Esophagus mucosa (tissue), 1 donor: ENCODE results near the gene TM4SF5. TPM values are rescaled to one million over a fixed set of nuclear protein-coding genes. Genes with fewer than 3 reads are reported as not detected.

Experiments used
- ATAC-seq: fragments of 200-7000 bp; cut with Tn5 transposase; one replicate; pipeline ENCODE4 v1.9.1; 2020
- total RNA-seq: library from RNA; stranded (reverse); gene quantifications from one replicate; pipeline ENCODE4 v1.2.4, GENCODE V29; 2023
- donor health status: DM: yes; HTN: yes; CAD: no.

TM4SF5 gene
- total RNA-seq, 1 donor from 2014 or later: not detected

DNA sequence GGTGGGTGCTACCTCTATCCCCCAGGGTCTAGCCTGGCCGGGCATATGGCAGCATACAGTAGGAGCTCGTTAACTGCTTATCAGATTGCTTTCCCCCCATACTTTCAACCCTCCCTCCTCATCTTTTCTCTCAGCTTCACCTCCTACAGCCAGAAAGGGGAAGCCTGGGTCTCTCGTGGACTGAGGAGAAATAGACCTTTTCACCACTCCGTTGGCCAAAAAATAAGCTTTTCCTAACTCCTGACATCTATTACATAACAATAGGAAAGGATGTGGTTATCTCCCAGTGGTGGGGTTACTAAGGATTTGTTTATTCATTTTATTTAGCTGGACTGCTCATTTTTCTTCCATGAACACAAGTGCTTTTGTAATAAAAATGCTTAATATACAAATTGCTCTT lies 23.0 kb upstream of the TM4SF5 start:
- ATAC-seq: no peak

DNA sequence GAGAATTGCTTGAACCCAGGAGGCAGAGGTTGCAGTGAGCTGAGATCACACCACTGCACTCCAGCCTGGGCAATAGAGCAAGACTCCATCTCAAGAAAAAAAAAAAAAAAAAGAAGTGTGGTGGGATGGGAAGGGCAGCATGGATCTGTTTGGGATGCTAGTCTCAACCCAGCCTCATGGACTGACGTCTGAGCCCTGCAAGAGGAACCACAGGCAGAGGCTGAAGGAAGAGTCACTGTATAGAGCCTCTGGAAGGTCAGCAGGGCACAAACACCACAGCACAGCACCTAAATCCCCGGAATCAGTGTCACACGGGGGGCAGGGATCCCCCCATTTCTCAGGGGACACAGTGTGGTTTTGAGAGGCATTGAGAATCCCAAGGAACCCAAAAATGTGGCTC lies 21.1 kb upstream of the TM4SF5 start:
- no peak for ATAC-seq

DNA sequence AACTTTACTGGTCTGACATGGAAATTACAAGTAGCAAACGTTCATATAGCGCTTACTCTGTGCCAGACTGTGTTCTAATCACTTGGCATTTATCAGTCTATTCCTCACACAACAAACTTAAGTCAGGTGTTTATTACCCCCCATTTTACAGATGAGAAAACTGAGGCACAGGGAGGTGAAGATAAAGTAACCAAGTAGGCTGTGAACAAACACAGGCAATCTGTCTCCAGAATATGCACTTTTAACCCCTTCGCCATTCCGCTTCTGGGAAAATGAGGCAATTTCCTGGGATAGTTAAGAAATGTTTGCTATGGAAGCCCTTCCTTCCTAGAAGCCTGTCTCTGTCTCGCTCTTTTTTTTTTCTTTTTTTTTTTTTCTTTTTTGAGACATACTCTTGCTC lies 19.8 kb upstream of the TM4SF5 start:
- ATAC-seq: no peak

DNA sequence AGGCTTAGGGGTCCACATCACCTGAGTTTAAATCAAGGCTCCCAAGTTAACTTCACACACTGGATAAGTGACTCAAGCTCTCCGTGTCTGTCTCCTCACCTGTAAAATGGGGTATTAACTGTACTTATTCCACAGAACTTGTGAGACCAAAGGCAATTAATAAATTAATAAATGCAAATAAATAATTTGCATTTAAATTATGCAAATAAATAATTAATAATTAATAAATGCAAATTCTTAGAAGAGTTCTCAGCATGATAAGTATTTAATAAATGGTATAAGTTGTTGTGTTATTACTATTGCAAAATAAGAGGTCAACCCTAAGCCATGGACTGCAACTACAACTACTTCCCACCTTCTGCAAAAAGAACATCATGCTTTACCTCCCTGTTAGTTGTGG lies 18.3 kb upstream of the TM4SF5 start:
- no peak for ATAC-seq

DNA sequence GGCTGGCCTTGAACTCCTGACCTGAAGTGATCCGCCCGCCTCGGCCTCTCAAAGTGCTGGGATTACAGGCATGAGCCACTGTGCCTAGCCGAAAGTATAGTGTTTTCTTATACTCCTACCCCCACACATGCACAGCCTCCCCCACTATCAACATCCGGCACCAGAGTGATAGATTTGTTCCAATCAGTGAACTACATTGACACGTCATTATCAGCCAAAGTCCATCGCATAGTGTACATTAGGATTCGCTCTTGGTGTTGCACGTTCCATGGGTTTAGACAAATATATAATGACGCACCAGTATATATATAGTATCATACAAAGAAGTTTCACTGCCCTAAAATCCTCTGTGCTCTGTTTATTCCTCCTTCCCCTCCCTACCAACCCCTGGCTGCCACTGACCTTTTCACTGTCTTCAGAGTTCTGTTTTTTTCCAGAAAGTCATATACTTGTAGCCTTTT lies 11.9 kb upstream of the TM4SF5 start:
- no peak for ATAC-seq

DNA sequence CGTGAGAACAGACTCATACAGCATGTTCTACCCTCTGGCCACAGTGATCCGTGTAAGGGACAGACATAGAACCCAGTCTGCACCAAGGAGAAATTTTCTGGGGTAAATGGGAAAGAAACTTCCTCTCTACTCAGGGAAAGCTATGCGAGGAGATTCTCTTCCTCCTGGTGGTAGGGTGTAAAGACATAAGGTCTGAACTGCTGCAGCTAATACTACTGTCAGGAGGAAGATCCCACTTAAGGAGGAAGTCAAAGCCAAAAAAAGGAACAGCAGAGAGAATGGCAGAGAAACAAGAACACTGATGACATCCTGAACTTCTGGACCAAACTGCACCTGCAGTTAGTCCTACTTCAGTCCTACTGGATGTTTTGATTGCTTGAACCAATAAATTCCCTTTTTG lies 7.1 kb upstream of the TM4SF5 start:
- ATAC-seq: no peak

DNA sequence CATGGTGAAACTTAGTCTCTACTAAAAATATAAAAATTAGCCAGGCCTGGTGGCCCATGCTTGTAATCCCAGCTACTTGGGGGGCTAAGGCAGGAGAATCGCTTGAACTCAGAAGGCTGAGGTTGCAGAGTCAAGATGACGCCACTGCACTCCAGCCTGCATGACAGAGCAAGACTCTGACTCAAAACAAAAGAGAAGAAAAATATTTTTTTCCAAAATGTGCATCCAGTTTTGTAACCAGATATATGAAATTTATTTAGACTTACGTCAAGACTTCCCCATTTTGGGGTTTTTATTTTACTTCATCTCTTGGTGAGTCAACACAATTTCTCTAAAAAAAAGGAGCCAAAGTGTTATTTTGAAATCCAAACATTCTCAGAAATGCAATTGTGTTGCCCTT lies 5.5 kb upstream of the TM4SF5 start:
- ATAC-seq: no peak

DNA sequence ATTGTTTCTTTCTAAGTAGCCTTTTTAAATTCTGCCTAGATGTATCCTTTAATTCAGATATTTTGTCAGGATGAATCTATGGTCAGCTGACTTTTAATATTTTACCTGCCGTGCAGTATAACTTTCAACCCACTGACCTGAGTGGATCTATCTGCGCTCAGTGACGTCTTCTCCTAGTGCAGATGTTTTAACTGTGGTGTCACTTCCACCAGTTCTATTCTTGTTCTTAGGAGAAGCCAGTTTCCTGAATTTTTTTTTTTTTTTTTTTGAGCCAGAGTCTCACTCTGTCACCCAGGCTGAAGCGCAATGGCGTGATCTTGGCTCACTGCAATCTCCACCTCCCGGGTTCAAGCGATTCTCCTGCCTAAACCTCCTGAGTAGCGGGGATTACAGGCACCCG lies 5.0 kb upstream of the TM4SF5 start:
- ATAC-seq: no peak

DNA sequence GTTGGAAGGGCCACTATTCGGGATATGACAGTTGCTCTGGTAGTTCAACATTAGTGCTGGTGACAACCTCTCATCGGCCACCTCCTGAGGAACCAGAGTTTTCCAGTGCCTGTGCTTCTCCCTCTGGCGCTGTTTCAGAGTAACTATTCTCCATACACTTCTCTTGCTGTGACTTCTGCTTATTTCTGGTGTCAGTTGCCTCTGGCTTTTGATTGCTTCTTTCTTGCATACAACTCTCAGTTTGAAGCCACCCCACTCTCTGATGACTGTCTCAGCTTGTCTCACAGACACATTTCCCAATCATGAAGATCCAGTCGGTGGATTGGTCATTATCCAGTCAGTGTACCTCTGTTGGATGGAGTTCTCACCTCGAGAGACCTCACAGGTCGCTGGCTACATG lies 3.4 kb upstream of the TM4SF5 start:
- ATAC-seq: no peak

DNA sequence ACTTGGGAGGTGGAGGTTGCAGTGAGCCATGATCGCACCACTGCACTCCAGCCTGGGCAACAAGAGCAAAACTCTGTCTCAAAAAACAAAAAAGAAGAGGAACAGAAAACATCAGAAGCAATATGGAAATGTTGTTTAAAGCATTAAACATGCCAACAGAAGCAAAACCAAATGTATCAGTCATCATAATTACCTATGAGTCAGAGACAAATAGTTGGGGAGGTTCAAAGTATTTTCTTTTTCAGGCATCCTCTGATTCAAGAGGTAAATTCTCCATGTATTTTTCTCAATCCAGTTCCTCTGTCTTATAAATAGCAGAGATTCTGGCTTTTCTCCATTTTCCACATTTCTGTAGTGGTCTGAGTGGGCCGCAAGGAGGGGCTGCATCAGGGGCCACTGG lies 2.1 kb upstream of the TM4SF5 start:
- no peak for ATAC-seq

DNA sequence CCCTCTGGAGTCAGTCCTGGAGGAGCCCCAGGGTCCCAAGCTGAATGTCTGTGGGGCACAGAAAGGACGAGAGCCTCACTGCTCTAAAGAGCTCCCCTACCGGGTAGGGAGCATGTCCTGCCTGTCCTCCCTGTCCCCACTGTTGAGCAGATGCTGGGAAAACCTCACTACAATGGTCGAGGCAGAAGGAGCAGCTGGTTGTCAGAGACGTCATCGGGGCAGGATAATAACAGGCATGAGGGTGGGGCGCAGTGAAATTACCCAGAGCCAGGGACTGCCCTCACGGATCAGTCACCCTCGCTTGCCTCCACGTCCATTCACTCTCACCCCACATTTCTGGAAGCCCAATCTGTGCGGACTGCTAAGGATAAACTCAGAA lies 538 bp downstream of the TM4SF5 start:
- ATAC-seq: peak; percentile 8

DNA sequence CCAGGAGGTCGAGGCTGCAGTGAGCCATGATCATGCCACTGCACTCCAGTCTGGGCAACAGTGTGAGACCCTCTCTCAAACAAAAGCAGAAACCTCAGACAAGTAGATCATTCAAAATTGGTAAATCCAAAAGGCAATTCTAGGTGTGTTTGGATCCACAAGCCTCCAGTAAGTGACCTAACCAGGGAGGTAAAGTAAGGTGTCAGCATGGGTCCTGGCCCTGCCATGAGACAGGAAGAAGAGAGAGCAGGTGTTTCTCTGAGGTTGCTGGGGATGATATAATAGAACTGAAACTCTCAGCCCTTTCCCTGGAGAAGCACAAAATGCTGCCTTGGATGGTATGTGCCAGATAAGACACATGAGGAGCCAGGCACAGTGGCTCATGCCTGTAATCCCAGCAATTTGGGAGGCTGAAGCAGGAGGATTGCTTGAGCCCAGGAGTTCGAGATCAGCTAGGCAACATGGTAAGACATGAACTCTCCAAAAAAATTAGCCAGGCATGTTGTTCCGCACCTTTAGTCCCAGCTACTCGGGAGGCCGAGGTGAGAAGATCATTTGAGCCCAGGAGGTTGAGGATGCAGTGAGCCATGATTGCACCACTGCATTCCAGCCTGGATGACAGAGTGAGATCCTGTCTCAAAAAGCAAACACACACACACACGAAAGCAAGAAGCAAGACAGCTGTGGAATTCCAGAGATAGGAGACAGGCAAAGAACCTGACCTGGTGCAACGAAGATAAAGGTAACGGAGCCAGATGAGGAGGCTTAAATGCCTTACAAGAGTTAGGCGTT lies 6.5 kb downstream of the TM4SF5 start:
- ATAC-seq: no peak

DNA sequence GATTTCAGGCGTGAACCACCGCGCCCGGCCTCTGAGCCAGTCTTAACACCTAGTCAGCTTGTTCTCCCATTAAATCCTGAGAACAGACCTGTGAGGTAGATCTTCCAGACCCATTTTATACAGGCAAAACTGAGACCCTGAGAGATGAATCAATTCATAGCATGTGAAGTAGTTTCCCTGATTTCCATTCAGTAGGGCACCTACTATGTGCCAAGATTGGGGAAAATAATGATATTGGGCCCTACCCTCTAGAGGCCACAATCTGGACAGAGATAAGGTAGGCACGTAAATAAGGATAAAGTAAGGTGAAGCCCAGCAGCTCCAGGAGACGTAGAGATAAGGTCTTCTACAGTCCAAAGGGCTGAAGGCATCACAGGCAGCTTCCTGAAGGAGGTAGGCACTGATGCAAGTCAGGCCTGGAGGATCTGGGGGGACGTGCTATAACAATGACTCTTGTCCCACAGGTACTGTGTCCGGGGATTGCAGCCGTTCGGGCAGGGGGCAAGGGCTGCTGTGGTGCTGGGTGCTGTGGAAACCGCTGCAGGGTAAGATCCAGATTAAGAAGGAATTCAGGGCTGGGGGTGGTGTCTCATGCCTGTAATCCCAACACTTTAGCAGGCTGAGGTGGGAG lies 8.8 kb downstream of the TM4SF5 start:
- no peak for ATAC-seq

DNA sequence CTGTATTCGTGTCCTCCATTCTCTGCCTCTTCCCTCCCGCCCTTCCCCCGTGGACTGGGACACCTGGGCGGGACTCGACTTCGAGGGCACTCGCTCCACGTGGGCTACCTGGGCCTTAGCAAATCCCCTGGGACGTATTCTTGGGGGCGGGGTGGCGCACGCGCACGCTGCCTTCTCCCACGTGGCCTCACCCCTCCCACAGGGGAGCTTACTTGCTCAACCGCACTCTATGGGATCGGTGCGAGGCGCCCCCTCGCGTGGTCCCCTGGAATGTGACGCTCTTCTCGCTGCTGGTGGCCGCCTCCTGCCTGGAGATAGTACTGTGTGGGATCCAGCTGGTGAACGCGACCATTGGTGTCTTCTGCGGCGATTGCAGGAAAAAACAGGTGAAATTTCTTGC lies 11.0 kb downstream of the TM4SF5 start:
- ATAC-seq: peak; percentile 4

DNA sequence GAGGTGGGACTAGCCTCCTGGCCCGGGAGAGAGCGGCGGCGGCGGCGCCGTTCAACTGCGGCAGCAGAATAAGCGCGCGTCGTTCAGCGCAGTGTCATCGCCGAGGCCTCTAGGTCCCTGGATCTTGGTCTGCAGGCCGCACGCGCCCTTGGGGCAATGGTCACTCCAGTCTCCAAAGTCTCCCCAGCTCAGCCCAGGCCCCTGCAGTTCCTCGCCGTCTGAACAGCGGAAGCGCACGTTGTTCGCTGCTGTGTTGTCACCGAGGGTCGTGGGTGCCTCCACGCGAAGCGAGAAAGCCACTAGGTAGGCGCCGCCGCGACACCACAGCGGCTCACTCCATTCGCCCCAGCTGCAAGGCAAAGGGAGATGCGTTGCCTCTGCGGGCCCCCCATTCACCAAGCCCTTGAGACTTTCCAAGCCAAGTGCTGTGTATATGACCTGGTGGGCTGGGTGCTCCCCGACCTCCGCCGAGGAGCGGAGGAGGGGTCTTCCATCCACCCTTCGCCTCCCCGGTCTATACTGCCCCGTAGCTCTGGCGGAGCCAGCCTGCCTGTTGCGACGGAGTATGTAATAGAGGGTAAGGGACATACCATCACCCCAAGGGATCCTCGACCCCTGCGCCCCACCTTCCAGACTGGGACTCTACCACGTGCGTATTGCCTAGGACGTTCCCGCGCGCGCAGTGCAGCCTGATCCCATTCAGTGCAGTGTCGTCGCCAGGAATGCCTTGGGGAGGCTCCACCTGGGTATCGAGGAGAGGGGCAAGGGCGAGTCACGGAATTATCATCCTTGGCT lies 13.8 kb downstream of the TM4SF5 start:
- ATAC-seq: no peak

DNA sequence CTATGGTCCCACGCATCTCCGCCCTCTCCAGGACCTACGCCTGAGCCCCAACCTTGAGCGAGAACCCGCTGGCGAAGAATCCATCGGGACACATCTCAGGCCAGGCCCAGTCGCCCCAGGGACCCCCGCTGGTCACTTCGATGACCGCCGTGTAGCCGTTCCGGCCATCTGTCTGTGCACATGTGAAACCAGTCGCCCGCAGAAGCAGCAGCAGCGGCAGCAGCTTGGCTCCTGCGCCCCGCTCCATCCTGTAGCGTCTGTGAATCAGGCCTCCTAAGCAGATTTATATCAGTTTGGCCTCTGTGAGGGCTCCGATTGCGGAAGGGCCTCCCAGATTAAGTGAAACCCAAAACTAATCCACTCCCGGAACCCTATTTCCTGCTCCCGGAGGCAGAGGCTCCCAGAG lies 14.4 kb downstream of the TM4SF5 start, which contains the start of gene VMO1:
VMO1 (minus strand) TSS at position 259 of the 406 bp plus-strand sequence; CDS start at position 247, 12 bp downstream.
- no peak for ATAC-seq

DNA sequence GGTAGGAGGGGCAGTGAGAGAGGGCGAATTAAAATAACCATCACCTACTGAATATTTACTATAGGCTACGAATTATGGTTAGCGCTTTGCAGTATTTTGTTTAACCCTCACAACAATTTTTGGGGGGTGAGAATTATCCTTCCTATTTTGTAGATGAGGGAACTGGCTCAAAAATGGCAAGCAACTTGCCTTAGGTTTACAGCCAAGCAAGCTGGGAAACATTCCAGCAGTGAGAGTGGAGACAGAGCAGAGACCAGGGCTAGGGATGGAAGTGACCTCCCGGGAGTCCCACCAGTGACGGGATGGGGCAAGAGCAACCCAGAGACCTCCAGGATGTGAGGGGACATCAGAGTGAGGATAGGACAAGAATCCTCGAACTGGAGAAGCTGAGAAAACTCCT lies 14.8 kb downstream of the TM4SF5 start:
- no peak for ATAC-seq

DNA sequence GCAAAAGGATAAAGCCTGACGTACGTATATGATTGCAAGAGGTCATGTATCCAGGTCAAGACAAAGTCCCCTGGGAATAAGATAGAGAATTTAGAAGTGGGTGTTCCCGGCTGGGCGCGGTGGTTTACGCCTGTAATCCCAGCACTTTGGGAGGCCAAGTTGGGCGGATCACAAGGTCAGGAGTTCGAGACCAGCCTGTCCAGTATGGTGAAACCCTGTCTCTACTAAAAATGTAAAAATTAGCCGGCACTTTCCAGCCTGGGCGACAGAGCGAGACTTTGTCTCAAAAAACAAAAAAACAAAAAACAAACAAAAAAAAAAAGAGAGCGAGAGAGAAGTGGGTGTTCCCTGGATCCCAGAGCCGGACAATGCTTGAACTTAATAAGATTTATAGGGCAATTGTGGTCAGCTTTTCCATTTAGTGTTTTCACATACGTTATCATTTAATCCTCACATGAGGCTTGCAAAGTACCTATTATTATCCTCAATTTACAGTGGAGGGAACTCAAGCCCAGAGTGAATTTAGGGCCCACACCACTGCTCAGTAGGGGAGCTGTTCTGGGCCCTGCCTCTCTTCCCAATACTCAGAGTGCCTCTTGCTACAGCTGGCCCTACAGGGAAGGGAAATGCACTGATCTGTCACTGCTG lies 16.6 kb downstream of the TM4SF5 start:
- ATAC-seq: no peak

DNA sequence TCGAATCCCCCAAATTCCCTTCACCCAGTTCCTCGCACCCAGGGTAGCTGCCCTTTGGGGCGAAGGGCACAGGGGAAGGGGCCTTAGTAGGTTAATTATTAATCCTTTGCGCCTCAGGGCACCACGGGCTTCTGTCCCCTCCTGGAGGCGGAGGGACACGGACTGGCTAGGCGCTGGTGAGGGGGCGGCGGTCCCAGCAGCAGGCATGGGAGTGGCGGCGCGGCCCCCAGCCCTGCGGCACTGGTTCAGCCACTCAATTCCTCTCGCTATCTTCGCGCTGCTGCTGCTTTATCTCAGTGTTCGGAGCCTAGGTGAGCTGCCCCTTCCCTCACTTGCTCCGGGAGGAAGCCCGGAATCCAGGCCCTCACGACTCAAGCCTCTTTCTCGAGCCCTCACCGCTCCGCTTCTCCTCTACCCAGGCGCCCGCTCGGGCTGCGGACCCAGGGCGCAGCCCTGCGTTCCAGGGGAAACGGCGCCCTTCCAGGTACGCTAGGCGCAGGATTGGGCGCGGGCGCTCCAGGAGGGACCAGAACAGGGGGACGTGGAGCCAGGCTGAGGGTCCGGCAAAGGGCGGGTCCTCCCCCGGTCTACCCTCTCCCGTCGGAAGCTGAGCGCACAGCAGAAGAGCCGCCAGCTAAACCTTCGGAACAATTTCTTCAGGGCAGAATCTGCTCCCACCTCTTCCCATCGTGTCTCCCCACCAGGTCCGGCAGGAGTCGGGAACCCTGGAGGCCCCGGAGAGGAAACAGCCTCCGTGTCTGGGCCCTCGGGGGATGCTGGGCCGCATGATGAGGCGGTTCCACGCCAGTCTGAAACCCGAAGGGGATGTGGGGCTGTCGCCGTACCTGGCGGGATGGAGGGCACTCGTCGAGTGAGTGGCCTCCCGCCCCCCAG lies 17.4 kb downstream of the TM4SF5 start, which contains the start of gene GLTPD2:
GLTPD2 (plus strand) TSS at position 158 of the 894 bp plus-strand sequence; CDS start at position 206, 48 bp downstream.
- peak; percentile 20 for ATAC-seq

DNA sequence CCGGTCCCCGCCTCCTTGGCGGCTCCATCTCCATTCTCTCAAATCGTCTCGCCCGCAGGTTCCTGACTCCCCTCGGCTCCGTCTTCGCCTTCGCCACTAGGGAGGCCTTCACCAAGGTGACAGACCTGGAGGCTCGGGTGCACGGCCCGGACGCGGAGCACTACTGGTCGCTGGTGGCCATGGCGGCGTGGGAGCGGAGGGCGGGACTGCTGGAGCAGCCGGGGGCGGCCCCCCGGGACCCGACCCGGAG lies 17.9 kb downstream of the TM4SF5 start:
- no peak for ATAC-seq

DNA sequence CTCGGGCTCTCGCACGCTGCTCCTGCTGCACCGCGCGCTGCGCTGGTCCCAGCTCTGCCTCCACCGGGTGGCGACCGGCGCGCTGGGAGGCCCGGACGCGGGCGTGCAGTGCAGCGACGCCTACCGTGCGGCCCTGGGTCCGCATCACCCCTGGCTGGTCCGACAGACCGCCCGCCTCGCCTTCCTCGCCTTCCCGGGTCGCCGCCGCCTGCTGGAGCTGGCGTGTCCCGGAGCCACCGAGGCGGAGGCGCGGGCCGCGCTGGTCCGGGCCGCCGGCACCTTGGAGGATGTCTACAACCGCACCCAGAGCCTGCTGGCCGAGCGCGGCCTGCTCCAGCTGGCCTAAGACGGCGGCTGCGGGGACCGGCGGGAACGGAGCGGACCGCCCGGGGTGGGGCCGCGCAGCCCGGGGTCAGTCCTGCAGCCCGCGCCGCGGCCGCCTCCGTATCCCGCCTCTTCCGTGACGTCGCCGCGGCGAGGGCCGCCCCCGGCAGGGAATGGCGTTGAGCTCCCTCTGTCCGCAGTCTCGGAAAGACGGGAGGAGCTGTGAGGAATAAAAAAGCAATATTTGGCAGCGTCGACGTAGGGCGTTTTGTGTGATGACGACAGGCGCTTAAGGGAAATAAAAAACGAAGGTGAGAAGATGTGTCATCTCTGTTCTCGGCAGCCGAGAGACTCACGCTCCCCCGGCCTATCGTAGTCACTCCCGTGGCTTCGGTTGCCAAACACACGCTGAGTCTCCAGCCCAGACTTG lies 18.4 kb downstream of the TM4SF5 start:
- ATAC-seq: peak; percentile 88
